ENCODE measurements around the gene TAF1C. TPM values are rescaled to one million over a fixed set of nuclear protein-coding genes. Genes with fewer than 3 reads are reported as not detected.

TAF1C gene
- total RNA-seq, 1 donor from 2014 or later = 30.2 TPM

DNA sequence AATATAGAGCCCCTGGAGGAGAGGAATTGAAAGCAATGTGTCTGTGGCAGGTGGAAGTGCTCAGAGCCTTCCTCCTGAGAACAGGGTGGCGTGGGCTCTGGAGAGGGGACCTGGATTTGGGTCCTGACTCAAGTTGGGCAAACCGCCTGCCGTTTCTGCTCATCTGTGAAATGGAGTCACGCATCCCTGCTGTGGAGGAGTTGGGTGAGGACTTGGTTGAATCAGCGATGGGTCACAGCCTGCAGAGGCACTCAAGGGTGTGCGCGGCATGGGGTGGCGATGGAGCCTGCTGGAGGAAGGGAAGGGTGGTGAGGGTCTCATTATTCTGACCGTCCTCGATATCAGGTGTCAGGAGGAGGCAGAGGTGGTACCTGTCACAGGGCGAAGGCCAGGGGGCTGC, 7.2 kb upstream of the TAF1C start:
- H3K27me3 ChIP-seq = no peaks in the 10 kb centered on the region
- H3K9me3 ChIP-seq = no peaks in the 10 kb centered on the region
- intact Hi-C loops (cut with DNase I) = no loop called here
- H3K36me3 ChIP-seq = no peaks in the 10 kb centered on the region
- H3K27ac ChIP-seq = no peak overlapping the region
- no peak for TF ChIP-seq POLR2A (IDR thresholded peaks at IDR 0.05)
- TF ChIP-seq, protein P1, sequence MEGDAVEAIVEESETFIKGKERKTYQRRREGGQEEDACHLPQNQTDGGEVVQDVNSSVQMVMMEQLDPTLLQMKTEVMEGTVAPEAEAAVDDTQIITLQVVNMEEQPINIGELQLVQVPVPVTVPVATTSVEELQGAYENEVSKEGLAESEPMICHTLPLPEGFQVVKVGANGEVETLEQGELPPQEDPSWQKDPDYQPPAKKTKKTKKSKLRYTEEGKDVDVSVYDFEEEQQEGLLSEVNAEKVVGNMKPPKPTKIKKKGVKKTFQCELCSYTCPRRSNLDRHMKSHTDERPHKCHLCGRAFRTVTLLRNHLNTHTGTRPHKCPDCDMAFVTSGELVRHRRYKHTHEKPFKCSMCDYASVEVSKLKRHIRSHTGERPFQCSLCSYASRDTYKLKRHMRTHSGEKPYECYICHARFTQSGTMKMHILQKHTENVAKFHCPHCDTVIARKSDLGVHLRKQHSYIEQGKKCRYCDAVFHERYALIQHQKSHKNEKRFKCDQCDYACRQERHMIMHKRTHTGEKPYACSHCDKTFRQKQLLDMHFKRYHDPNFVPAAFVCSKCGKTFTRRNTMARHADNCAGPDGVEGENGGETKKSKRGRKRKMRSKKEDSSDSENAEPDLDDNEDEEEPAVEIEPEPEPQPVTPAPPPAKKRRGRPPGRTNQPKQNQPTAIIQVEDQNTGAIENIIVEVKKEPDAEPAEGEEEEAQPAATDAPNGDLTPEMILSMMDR (IDR thresholded peaks at IDR 0.05) = no peak
- TF ChIP-seq POLR2AphosphoS5 (IDR thresholded peaks at IDR 0.05; ENCODE audit: insufficient read depth in 1 of 2, low read depth in 1 of 2) = no peak
- peaks cover 25% of the 10 kb centered on the region for H3K4me1 ChIP-seq
- DNase-seq (ENCODE audit: extremely low spot score in 2 of 2) = no peak
- H3K4me3 ChIP-seq = no peak overlapping the region

DNA sequence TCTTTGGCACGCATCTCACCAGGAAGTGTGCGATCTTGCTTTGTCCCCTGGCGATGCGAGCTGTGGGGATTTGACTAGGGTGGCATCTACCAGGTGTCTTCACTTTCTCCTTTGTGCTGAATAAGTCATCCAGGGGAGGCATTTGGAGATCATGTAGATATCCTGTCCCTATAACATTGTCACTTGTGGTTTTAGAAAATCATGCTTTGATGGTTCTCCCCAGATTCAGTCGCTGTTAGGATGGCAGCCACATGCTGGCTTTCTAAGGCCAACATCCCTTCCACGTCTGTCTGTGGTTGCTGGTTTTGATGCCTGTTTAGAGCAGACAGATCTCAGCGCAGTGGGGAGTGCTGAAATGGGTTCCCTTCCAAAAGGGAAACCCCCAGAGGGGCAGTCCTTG, 6.6 kb upstream of the TAF1C start:
- intact Hi-C loops (cut with DNase I) = no loop called here
- no peak overlapping the region for H3K4me3 ChIP-seq
- no peaks in the 10 kb centered on the region for H3K27me3 ChIP-seq
- H3K4me1 ChIP-seq = peaks cover 19% of the 10 kb centered on the region
- DNase-seq (ENCODE audit: extremely low spot score in 2 of 2) = no peak
- H3K27ac ChIP-seq = no peak overlapping the region
- no peaks in the 10 kb centered on the region for H3K36me3 ChIP-seq
- TF ChIP-seq, protein P1 (IDR thresholded peaks at IDR 0.05) = no peak
- no peak for TF ChIP-seq POLR2AphosphoS5 (IDR thresholded peaks at IDR 0.05; ENCODE audit: insufficient read depth in 1 of 2, low read depth in 1 of 2)
- no peak for TF ChIP-seq POLR2A (IDR thresholded peaks at IDR 0.05)
- H3K9me3 ChIP-seq = no peaks in the 10 kb centered on the region

DNA sequence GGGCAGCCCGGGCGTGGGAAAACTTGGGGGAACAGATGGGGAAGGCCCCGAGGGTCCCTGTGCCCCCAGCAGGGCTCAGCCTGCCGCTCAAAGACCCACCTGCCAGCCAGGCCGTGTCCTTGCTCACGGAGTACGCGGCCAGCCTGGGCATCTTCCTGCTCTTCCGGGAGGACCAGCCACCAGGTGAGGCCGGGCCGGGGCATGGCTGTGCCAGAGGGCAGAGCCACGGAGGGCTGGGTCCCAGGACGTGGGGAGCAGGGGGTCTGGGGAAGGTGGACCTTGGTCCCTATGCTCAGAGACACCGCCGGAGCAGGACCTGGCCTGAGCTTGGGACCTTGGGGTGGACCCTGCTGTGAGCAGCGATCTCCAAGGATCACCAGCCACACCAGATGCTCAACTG, 4.6 kb upstream of the TAF1C start:
- Histone ChIP-seq H3K4me3 (no peak overlapping the region), H3K27ac (no peak overlapping the region), H3K4me1 (peaks cover 14% of the 10 kb centered on the region), H3K9me3 (no peaks in the 10 kb centered on the region), H3K27me3 (no peaks in the 10 kb centered on the region), H3K36me3 (no peaks in the 10 kb centered on the region)
- intact Hi-C loops (cut with DNase I) = no loop called here
- DNase-seq (ENCODE audit: extremely low spot score in 2 of 2) = no peak
- no peak for TF ChIP-seq POLR2AphosphoS5 (IDR thresholded peaks at IDR 0.05; ENCODE audit: insufficient read depth in 1 of 2, low read depth in 1 of 2)
- no peak for TF ChIP-seq POLR2A (IDR thresholded peaks at IDR 0.05)
- TF ChIP-seq, protein P1 (IDR thresholded peaks at IDR 0.05) = no peak

DNA sequence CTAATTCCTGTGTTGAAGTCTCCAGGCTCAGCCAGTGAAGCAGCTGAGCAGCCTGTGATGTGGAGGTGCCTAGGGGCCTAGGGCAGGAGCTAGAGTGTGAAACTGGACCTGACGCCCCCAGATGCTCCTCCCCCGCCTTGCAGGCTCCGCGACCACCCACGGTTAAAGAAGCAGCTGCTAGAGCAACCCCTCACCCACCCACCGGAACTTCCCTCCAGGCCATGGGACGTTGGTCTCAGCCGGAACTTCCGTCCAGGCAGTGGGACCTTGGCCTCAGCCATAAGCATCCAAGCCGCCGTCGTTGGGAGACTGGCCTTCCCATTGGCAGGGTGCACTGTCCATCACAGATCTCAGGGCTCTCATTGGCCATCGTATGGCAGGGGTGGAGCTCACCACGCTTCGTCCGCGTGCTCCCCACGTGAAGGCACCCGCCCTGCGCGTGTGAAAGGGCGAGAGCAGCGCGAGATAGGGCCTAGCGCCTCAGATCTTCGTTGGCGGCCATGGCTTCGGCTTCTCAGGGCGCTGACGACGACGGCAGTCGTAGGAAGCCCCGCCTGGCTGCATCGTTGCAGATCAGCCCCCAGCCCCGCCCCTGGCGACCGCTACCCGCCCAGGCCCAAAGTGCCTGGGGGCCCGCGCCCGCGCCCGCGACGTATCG, 4.0 kb upstream of the TAF1C start, which contains the start of gene ADAD2:
TSS of gene ADAD2 (plus strand) at position 427 of the 658 bp plus-strand sequence. CDS start at position 501, 74 bp downstream.
- H3K4me1 ChIP-seq = peaks cover 17% of the 10 kb centered on the region
- H3K36me3 ChIP-seq = no peaks in the 10 kb centered on the region
- no peak for DNase-seq (ENCODE audit: extremely low spot score in 2 of 2)
- H3K27me3 ChIP-seq = no peaks in the 10 kb centered on the region
- no peaks in the 10 kb centered on the region for H3K9me3 ChIP-seq
- no peak within 1 kb of the TSS for H3K4me3 ChIP-seq
- no peak within 1 kb of the TSS for H3K27ac ChIP-seq
- TF ChIP-seq POLR2AphosphoS5 (IDR thresholded peaks at IDR 0.05; ENCODE audit: insufficient read depth in 1 of 2, low read depth in 1 of 2) = no peak
- TF ChIP-seq POLR2A (IDR thresholded peaks at IDR 0.05) = no peak
- TF ChIP-seq, protein P1 (IDR thresholded peaks at IDR 0.05) = no peak
- intact Hi-C loops (cut with DNase I) = no loop called here

DNA sequence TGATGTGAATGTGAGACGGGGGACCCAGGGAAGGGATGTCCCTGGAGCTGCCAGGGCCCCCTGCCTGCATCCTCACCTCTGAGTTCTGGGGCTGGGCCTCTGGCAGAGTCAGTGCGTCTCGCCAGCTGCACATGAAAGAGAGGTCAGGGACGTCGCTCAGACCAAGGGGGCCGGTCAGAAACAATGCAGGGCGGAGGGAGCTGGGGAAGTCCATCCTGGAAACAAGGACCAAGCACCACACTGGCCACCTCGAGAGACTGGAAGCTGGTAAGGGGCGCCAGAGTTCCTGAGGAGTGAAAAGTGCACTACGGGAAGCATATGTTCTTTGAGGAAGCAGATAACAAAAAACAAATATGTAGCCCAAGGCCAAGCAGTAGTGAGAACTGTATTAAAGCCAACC, 2.1 kb downstream of the TAF1C start:
- Histone ChIP-seq H3K4me3 (no peak overlapping the region), H3K4me1 (peaks cover 25% of the 10 kb centered on the region), H3K9me3 (no peaks in the 10 kb centered on the region), H3K27me3 (no peaks in the 10 kb centered on the region), H3K27ac (no peak overlapping the region), H3K36me3 (peaks cover 0 to 47% of the 10 kb centered on the region in 2 donors)
- DNase-seq (ENCODE audit: extremely low spot score in 2 of 2) = peak in 1 of 2 donors; percentile 77
- intact Hi-C loops (cut with DNase I) = loop anchor here (10.0 kb wide), 1 partner anchor 100 kb away; no protein-coding TSS in a partner anchor
- TF ChIP-seq POLR2AphosphoS5 (IDR thresholded peaks at IDR 0.05; ENCODE audit: insufficient read depth in 1 of 2, low read depth in 1 of 2) (no peak), POLR2A (IDR thresholded peaks at IDR 0.05) (no peak)
- TF ChIP-seq, protein P1 (IDR thresholded peaks at IDR 0.05) = no peak
